Measurements from ENCODE around the gene CRACDL.

Gene CRACDL

GRCh38 chr2:98849113-98849512, 86.9 kb downstream of the CRACDL start:
- no peak overlapping the region for H3K27ac ChIP-seq (replicated peaks; ENCODE audit: low read length)
- no peaks in the 10 kb centered on the region for H3K4me1 ChIP-seq (ENCODE audit: control insufficient read depth in 2 of 2, insufficient read depth in 1 of 2, low read depth in 1 of 2, low read length in 2 of 2)
- H2AK5ac ChIP-seq (ENCODE audit: low read depth, low read length) = no peak overlapping the region
- peaks cover 0 to 3% (median 0%) of the 10 kb centered on the region in 3 experiments for H3K27me3 ChIP-seq (ENCODE audit: control insufficient read depth in 3 of 3, insufficient read depth in 3 of 3, low read depth in 1 of 3, low read length in 3 of 3)
- H2BK15ac ChIP-seq (ENCODE audit: low read length) = no peak overlapping the region
- H4K91ac ChIP-seq (ENCODE audit: low read depth, low read length, poor library complexity) = no peak overlapping the region
- no peaks in the 10 kb centered on the region for H3K36me3 ChIP-seq (replicated peaks in 1 of 2; ENCODE audit: control insufficient read depth in 2 of 2, insufficient read depth in 2 of 2, low read length in 2 of 2)
- DNase-seq (ENCODE audit: low spot score) = no peak
- no peak overlapping the region for H4K8ac ChIP-seq (ENCODE audit: low read depth, low read length)
- no peak overlapping the region for H2BK120ac ChIP-seq (ENCODE audit: low read depth, low read length)
- H3K9ac ChIP-seq (ENCODE audit: low read depth, low read length, poor library complexity) = no peak overlapping the region
- H2BK12ac ChIP-seq (ENCODE audit: low read length) = no peak overlapping the region
- no peaks in the 10 kb centered on the region for H3K79me1 ChIP-seq (ENCODE audit: low read depth, low read length)
- H2BK5ac ChIP-seq (ENCODE audit: low read length) = no peak overlapping the region
- no peak overlapping the region for H3K4me3 ChIP-seq (ENCODE audit: low read length in 2 of 2)
- H3K4ac ChIP-seq (ENCODE audit: low read length) = no peak overlapping the region
- no peak overlapping the region for H2AFZ ChIP-seq (ENCODE audit: low read length)
- no CpG with 5 or more reads among the region's 5 CpGs for WGBS, 2 donors (ENCODE audit: extremely low coverage in 2 of 2, insufficient read length in 2 of 2, insufficient replicate concordance in 1 of 2)
- no peak overlapping the region for H3K4me2 ChIP-seq (ENCODE audit: insufficient read depth, low read length, poor library complexity, severe bottlenecking)
- H3K23ac ChIP-seq (ENCODE audit: low read depth, low read length, poor library complexity) = no peak overlapping the region
- no peak overlapping the region for H3K14ac ChIP-seq (ENCODE audit: low read length)
- no peaks in the 10 kb centered on the region for H3K9me3 ChIP-seq (replicated peaks in 1 of 2; ENCODE audit: control insufficient read depth in 2 of 2, insufficient read depth in 1 of 2, low read depth in 1 of 2, low read length in 2 of 2)
- H3K18ac ChIP-seq (ENCODE audit: low read length) = no peak overlapping the region

GRCh38 chr2:98847853-98848252, 88.2 kb downstream of the CRACDL start:
- Histone ChIP-seq H3K36me3 (replicated peaks in 1 of 2; ENCODE audit: control insufficient read depth in 2 of 2, insufficient read depth in 2 of 2, low read length in 2 of 2) (no peaks in the 10 kb centered on the region), H3K4me2 (ENCODE audit: insufficient read depth, low read length, poor library complexity, severe bottlenecking) (no peak overlapping the region), H2BK5ac (ENCODE audit: low read length) (no peak overlapping the region), H3K27ac (replicated peaks; ENCODE audit: low read length) (no peak overlapping the region), H3K9ac (ENCODE audit: low read depth, low read length, poor library complexity) (no peak overlapping the region), H2AFZ (ENCODE audit: low read length) (no peak overlapping the region), H3K23ac (ENCODE audit: low read depth, low read length, poor library complexity) (no peak overlapping the region), H2BK12ac (ENCODE audit: low read length) (no peak overlapping the region), H3K4ac (ENCODE audit: low read length) (no peak overlapping the region), H3K79me1 (ENCODE audit: low read depth, low read length) (no peaks in the 10 kb centered on the region), H3K27me3 (ENCODE audit: control insufficient read depth in 3 of 3, insufficient read depth in 3 of 3, low read depth in 1 of 3, low read length in 3 of 3) (peaks cover 0 to 3% (median 0%) of the 10 kb centered on the region in 3 experiments), H3K4me1 (ENCODE audit: control insufficient read depth in 2 of 2, insufficient read depth in 1 of 2, low read depth in 1 of 2, low read length in 2 of 2) (no peaks in the 10 kb centered on the region), H3K4me3 (ENCODE audit: low read length in 2 of 2) (no peak overlapping the region), H2BK120ac (ENCODE audit: low read depth, low read length) (no peak overlapping the region), H2AK5ac (ENCODE audit: low read depth, low read length) (no peak overlapping the region), H3K9me3 (replicated peaks in 1 of 2; ENCODE audit: control insufficient read depth in 2 of 2, insufficient read depth in 1 of 2, low read depth in 1 of 2, low read length in 2 of 2) (no peaks in the 10 kb centered on the region), H3K18ac (ENCODE audit: low read length) (no peak overlapping the region), H3K14ac (ENCODE audit: low read length) (no peak overlapping the region), H2BK15ac (ENCODE audit: low read length) (no peak overlapping the region), H4K8ac (ENCODE audit: low read depth, low read length) (no peak overlapping the region), H4K91ac (ENCODE audit: low read depth, low read length, poor library complexity) (no peak overlapping the region)
- no peak for DNase-seq (ENCODE audit: low spot score)
- WGBS, 2 donors (ENCODE audit: extremely low coverage in 2 of 2, insufficient read length in 2 of 2, insufficient replicate concordance in 1 of 2) = no CpG with 5 or more reads among the region's 5 CpGs

GRCh38 chr2:98846041-98846440, 90.0 kb downstream of the CRACDL start:
- Histone ChIP-seq H3K4me2 (ENCODE audit: insufficient read depth, low read length, poor library complexity, severe bottlenecking) (no peak overlapping the region), H3K9me3 (replicated peaks in 1 of 2; ENCODE audit: control insufficient read depth in 2 of 2, insufficient read depth in 1 of 2, low read depth in 1 of 2, low read length in 2 of 2) (no peaks in the 10 kb centered on the region), H2BK120ac (ENCODE audit: low read depth, low read length) (no peak overlapping the region), H2BK12ac (ENCODE audit: low read length) (no peak overlapping the region), H3K27me3 (ENCODE audit: control insufficient read depth in 3 of 3, insufficient read depth in 3 of 3, low read depth in 1 of 3, low read length in 3 of 3) (peaks cover 0 to 3% (median 0%) of the 10 kb centered on the region in 3 experiments), H2AK5ac (ENCODE audit: low read depth, low read length) (no peak overlapping the region), H3K27ac (replicated peaks; ENCODE audit: low read length) (no peak overlapping the region), H2AFZ (ENCODE audit: low read length) (no peak overlapping the region), H4K91ac (ENCODE audit: low read depth, low read length, poor library complexity) (no peak overlapping the region), H3K79me1 (ENCODE audit: low read depth, low read length) (no peaks in the 10 kb centered on the region), H2BK5ac (ENCODE audit: low read length) (no peak overlapping the region), H3K36me3 (replicated peaks in 1 of 2; ENCODE audit: control insufficient read depth in 2 of 2, insufficient read depth in 2 of 2, low read length in 2 of 2) (no peaks in the 10 kb centered on the region), H3K23ac (ENCODE audit: low read depth, low read length, poor library complexity) (no peak overlapping the region), H3K9ac (ENCODE audit: low read depth, low read length, poor library complexity) (no peak overlapping the region), H3K4me3 (ENCODE audit: low read length in 2 of 2) (no peak overlapping the region), H3K18ac (ENCODE audit: low read length) (no peak overlapping the region), H2BK15ac (ENCODE audit: low read length) (no peak overlapping the region), H4K8ac (ENCODE audit: low read depth, low read length) (no peak overlapping the region), H3K14ac (ENCODE audit: low read length) (no peak overlapping the region), H3K4ac (ENCODE audit: low read length) (no peak overlapping the region), H3K4me1 (ENCODE audit: control insufficient read depth in 2 of 2, insufficient read depth in 1 of 2, low read depth in 1 of 2, low read length in 2 of 2) (no peaks in the 10 kb centered on the region)
- no peak for DNase-seq (ENCODE audit: low spot score)

GRCh38 chr2:98842136-98842535, 93.9 kb downstream of the CRACDL start:
- H2AK5ac ChIP-seq (ENCODE audit: low read depth, low read length) = no peak overlapping the region
- no peaks in the 10 kb centered on the region for H3K36me3 ChIP-seq (replicated peaks in 1 of 2; ENCODE audit: control insufficient read depth in 2 of 2, insufficient read depth in 2 of 2, low read length in 2 of 2)
- no peak overlapping the region for H3K27ac ChIP-seq (replicated peaks; ENCODE audit: low read length)
- no peaks in the 10 kb centered on the region for H3K27me3 ChIP-seq (ENCODE audit: control insufficient read depth in 3 of 3, insufficient read depth in 3 of 3, low read depth in 1 of 3, low read length in 3 of 3)
- no peak overlapping the region for H2BK120ac ChIP-seq (ENCODE audit: low read depth, low read length)
- H4K8ac ChIP-seq (ENCODE audit: low read depth, low read length) = no peak overlapping the region
- H2BK12ac ChIP-seq (ENCODE audit: low read length) = no peak overlapping the region
- H4K91ac ChIP-seq (ENCODE audit: low read depth, low read length, poor library complexity) = no peak overlapping the region
- H3K4ac ChIP-seq (ENCODE audit: low read length) = no peak overlapping the region
- no peaks in the 10 kb centered on the region for H3K4me1 ChIP-seq (ENCODE audit: control insufficient read depth in 2 of 2, insufficient read depth in 1 of 2, low read depth in 1 of 2, low read length in 2 of 2)
- no peak for DNase-seq (ENCODE audit: low spot score)
- H3K18ac ChIP-seq (ENCODE audit: low read length) = no peak overlapping the region
- WGBS, 2 donors (ENCODE audit: extremely low coverage in 2 of 2, insufficient read length in 2 of 2, insufficient replicate concordance in 1 of 2) = no CpG with 5 or more reads among the region's 3 CpGs
- H3K4me2 ChIP-seq (ENCODE audit: insufficient read depth, low read length, poor library complexity, severe bottlenecking) = no peak overlapping the region
- no peak overlapping the region for H2BK5ac ChIP-seq (ENCODE audit: low read length)
- no peak overlapping the region for H2BK15ac ChIP-seq (ENCODE audit: low read length)
- no peak overlapping the region for H3K4me3 ChIP-seq (ENCODE audit: low read length in 2 of 2)
- H3K79me1 ChIP-seq (ENCODE audit: low read depth, low read length) = no peaks in the 10 kb centered on the region
- H2AFZ ChIP-seq (ENCODE audit: low read length) = no peak overlapping the region
- no peak overlapping the region for H3K9ac ChIP-seq (ENCODE audit: low read depth, low read length, poor library complexity)
- H3K23ac ChIP-seq (ENCODE audit: low read depth, low read length, poor library complexity) = no peak overlapping the region
- no peak overlapping the region for H3K14ac ChIP-seq (ENCODE audit: low read length)
- H3K9me3 ChIP-seq (replicated peaks in 1 of 2; ENCODE audit: control insufficient read depth in 2 of 2, insufficient read depth in 1 of 2, low read depth in 1 of 2, low read length in 2 of 2) = no peaks in the 10 kb centered on the region

All from neuronal stem cell (in vitro differentiated cells).